HEK293 (cell line): Measurements from ENCODE around the gene CCDC110.
"Not testable (repeated sequence)": the region's sequence is repeated elsewhere in the genome, so short reads cannot be mapped to it uniquely, and the experiment has no call there.

Source experiments
- CTCF ChIA-PET: fragments of 350-600 bp; formaldehyde crosslinking; extraction: SDS; loops from one replicate; lab custom pipeline; 2021; ENCODE audit warnings: antibody characterized with exemption; lab: Yijun Ruan, JAX
- POLR2A ChIA-PET: fragments of 300-600 bp; formaldehyde crosslinking; extraction: SDS; loops from one replicate; lab custom pipeline; 2020; ENCODE audit warnings: antibody characterized with exemption, inconsistent platforms; lab: Yijun Ruan, JAX
- H3K27ac ChIP-seq: fragments of 200-500 bp; sonication (Bioruptor generic); 2 replicates; pipeline ENCODE4 v1.5.1; 2014; ENCODE audit warnings: low read depth, low read length, control low read depth, inconsistent platforms; ENCODE audit errors: extremely low read depth
- H3K36me3 ChIP-seq, 2 experiments: fragments of 200-500 bp in 1 of 2; sonication (Bioruptor generic) in 1 of 2; 1 replicate in 1 of 2; 2 replicates in 1 of 2; pipeline ENCODE4 v1.5.1; 2014 to 2017; ENCODE audit warnings: inconsistent platforms in 2 of 2, low read length in 2 of 2; ENCODE audit not compliant: control insufficient read depth in 2 of 2, insufficient read depth in 1 of 2
- H3K4me1 ChIP-seq: fragments of 200-500 bp; sonication (Bioruptor generic); 2 replicates; pipeline ENCODE4 v1.5.1; 2014; ENCODE audit warnings: mild to moderate bottlenecking, low read length, inconsistent platforms; ENCODE audit not compliant: control insufficient read depth, insufficient read depth
- H3K4me3 ChIP-seq: 2 replicates; pipeline ENCODE4 v1.5.1; 2011; ENCODE audit warnings: low read depth, mild to moderate bottlenecking, control low read depth, low read length, moderate library complexity
- H3K9me3 ChIP-seq: fragments of 200-500 bp; sonication (Bioruptor generic); 2 replicates; pipeline ENCODE4 v1.5.1; 2014; ENCODE audit warnings: low read depth, low read length, inconsistent platforms; ENCODE audit not compliant: control insufficient read depth, insufficient read depth
- BCL11B ChIP-seq: fragments of 450-650 bp; formaldehyde crosslinking; IDR thresholded peaks from 2 replicates; pipeline ENCODE4 v1.5.1; 2016; ENCODE audit warnings: low read depth, missing biosample characterization, missing genetic modification characterization
- PRDM4 ChIP-seq: fragments of 450-650 bp; formaldehyde crosslinking; IDR thresholded peaks from 2 replicates; pipeline ENCODE4 v1.5.1; 2017; ENCODE audit warnings: missing biosample characterization, missing genetic modification characterization
- SCRT1 ChIP-seq: fragments of 450-650 bp; formaldehyde crosslinking; IDR thresholded peaks from 2 replicates; pipeline ENCODE4 v1.5.1; 2016; ENCODE audit warnings: missing biosample characterization, missing genetic modification characterization, borderline replicate concordance
- TCF7L2 ChIP-seq: IDR thresholded peaks from 2 replicates; pipeline ENCODE4 v1.6.1; 2011; ENCODE audit warnings: low read depth, mild to moderate bottlenecking, inconsistent platforms, low read length, moderate library complexity, borderline replicate concordance
- TSHZ1 ChIP-seq: fragments of 450-650 bp; formaldehyde crosslinking; IDR thresholded peaks from 2 replicates; pipeline ENCODE4 v1.5.1; 2016; ENCODE audit warnings: missing biosample characterization, missing genetic modification characterization, borderline replicate concordance
- ZBTB20 ChIP-seq: fragments of 450-650 bp; formaldehyde crosslinking; IDR thresholded peaks from 2 replicates; pipeline ENCODE4 v1.5.1; 2016; ENCODE audit warnings: missing biosample characterization, missing genetic modification characterization
- ZFP3 ChIP-seq: fragments of 450-650 bp; formaldehyde crosslinking; IDR thresholded peaks from 2 replicates; pipeline ENCODE4 v1.5.1; 2016; ENCODE audit warnings: low read depth, missing biosample characterization, missing genetic modification characterization
- ZFP37 ChIP-seq: fragments of 450-650 bp; formaldehyde crosslinking; IDR thresholded peaks from 2 replicates; pipeline ENCODE4 v1.5.1; 2016; ENCODE audit warnings: missing biosample characterization, missing genetic modification characterization
- ZNF133 ChIP-seq: fragments of 450-650 bp; formaldehyde crosslinking; IDR thresholded peaks from 2 replicates; pipeline ENCODE4 v1.5.1; 2016; ENCODE audit warnings: missing biosample characterization, missing genetic modification characterization
- ZNF138 ChIP-seq: fragments of 450-650 bp; formaldehyde crosslinking; IDR thresholded peaks from 2 replicates; pipeline ENCODE4 v1.5.1; 2016; ENCODE audit warnings: missing biosample characterization, missing genetic modification characterization, borderline replicate concordance
- ZNF146 ChIP-seq: fragments of 450-650 bp; formaldehyde crosslinking; IDR thresholded peaks from 2 replicates; pipeline ENCODE4 v1.5.1; 2016; ENCODE audit warnings: missing biosample characterization, missing genetic modification characterization
- ZNF174 ChIP-seq: fragments of 450-650 bp; formaldehyde crosslinking; IDR thresholded peaks from 2 replicates; pipeline ENCODE4 v1.5.0; 2017; ENCODE audit warnings: missing biosample characterization, mild to moderate bottlenecking, missing genetic modification characterization
- ZNF202 ChIP-seq: fragments of 450-650 bp; formaldehyde crosslinking; IDR thresholded peaks from 2 replicates; pipeline ENCODE4 v1.5.1; 2016; ENCODE audit warnings: missing biosample characterization, missing genetic modification characterization, borderline replicate concordance
- ZNF214 ChIP-seq: fragments of 450-650 bp; formaldehyde crosslinking; IDR thresholded peaks from 2 replicates; pipeline ENCODE4 v1.5.1; 2017; ENCODE audit warnings: missing biosample characterization, mild to moderate bottlenecking, missing genetic modification characterization, borderline replicate concordance
- ZNF280D ChIP-seq: fragments of 450-650 bp; formaldehyde crosslinking; IDR thresholded peaks from 2 replicates; pipeline ENCODE4 v1.5.1; 2016; ENCODE audit warnings: missing biosample characterization, missing genetic modification characterization
- ZNF514 ChIP-seq: fragments of 450-650 bp; formaldehyde crosslinking; IDR thresholded peaks from 2 replicates; pipeline ENCODE4 v1.5.1; 2016; ENCODE audit warnings: missing biosample characterization, missing genetic modification characterization
- ZNF549 ChIP-seq: fragments of 450-650 bp; IDR thresholded peaks from 2 replicates; pipeline ENCODE4 v1.5.1; 2018; ENCODE audit warnings: missing biosample characterization, missing genetic modification characterization, mild to moderate bottlenecking, inconsistent platforms, moderate library complexity
- ZSCAN18 ChIP-seq: fragments of 450-650 bp; formaldehyde crosslinking; IDR thresholded peaks from 2 replicates; pipeline ENCODE4 v1.5.1; 2016; ENCODE audit warnings: missing biosample characterization, missing genetic modification characterization

The CCDC110 gene

GRCh38 chr4:185511243-185511642, 39.7 kb upstream of the CCDC110 start:
- CTCF ChIA-PET = interaction anchor here (1.0 to 1.5 kb wide), 2 partner anchors 19 to 87 kb away, joined by 4 to 6 read pairs; no protein-coding TSS in a partner anchor
- H3K9me3 ChIP-seq, H3K27ac ChIP-seq, H3K4me1 ChIP-seq, H3K4me3 ChIP-seq, POLR2A ChIA-PET: not testable (repeated sequence)
- H3K36me3 ChIP-seq = peaks cover 0 to 12% of the 10 kb centered on the region in 2 experiments; a peak in 2 of 3 replicates

- peaks cover 0 to 12% of the 10 kb centered on the region in 2 experiments; a peak in 2 of 3 replicates for H3K36me3 ChIP-seq
- peaks cover 8% of the 10 kb centered on the region for H3K4me1 ChIP-seq
- H3K27ac ChIP-seq = no peak overlapping the region
- no peaks in the 10 kb centered on the region for H3K9me3 ChIP-seq
- no peak overlapping the region for H3K4me3 ChIP-seq
- ChIA-PET POLR2A (no interaction called here), CTCF (interaction anchor here (1.0 to 1.5 kb wide), 2 partner anchors 19 to 87 kb away, joined by 4 to 6 read pairs; no protein-coding TSS in a partner anchor)
- no peak for TF ChIP-seq ZNF146 (tag by site-specific recombination)
- TF ChIP-seq PRDM4 (tag by site-specific recombination) = no peak
- no peak for TF ChIP-seq ZNF549 (tag by site-specific recombination)
- TF ChIP-seq TSHZ1 (tag by site-specific recombination) = no peak
- no peak for TF ChIP-seq BCL11B (tag by site-specific recombination)
- no peak for TF ChIP-seq ZFP3 (tag by site-specific recombination)
- TF ChIP-seq SCRT1 (tag by site-specific recombination) = no peak
- TF ChIP-seq TCF7L2 = no peak
- no peak for TF ChIP-seq ZNF514 (tag by site-specific recombination)
- no peak for TF ChIP-seq ZSCAN18 (tag by site-specific recombination)
- TF ChIP-seq ZNF133 = no peak
- no peak for TF ChIP-seq ZNF174
- TF ChIP-seq ZNF138 (tag by site-specific recombination) = no peak
- TF ChIP-seq ZNF214 (tag by site-specific recombination) = no peak
- TF ChIP-seq ZBTB20 = no peak
- no peak for TF ChIP-seq ZNF202
- TF ChIP-seq ZFP37 (tag by site-specific recombination) = no peak
- TF ChIP-seq ZNF280D (tag by site-specific recombination) = no peak
Measured at GRCh38 chr4:185510806-185511205, 39.3 kb upstream of the CCDC110 start.
